Measurements from ENCODE around the gene INPP5A.
"Not testable (repeated sequence)": the region's sequence is repeated elsewhere in the genome, so short reads cannot be mapped to it uniquely, and the experiment has no call there.

INPP5A gene

DNA sequence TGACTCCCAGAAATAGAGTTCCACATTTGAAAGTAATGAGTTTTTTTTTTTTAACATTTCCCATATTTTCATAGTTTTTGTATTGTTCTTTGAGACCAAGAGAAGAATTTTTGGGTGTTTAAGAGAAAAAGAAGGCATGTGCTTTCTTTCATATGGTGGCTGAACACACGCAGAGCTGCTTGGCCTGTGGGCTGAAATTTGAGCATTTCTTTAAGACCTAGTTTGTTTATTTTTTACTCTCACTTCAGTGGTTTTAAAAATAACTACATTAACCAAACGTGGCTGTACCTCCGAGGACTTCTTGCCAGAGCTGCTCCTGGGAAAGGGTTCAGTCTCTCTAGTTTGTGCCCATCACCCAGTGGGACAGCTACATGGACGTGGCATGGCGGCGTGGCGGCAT, 58.3 kb downstream of the INPP5A start:
- no peak for ATAC-seq
- TF ChIP-seq ZC3H10 (CRISPR knock-in tag; IDR thresholded peaks at IDR 0.05) (no peak), CSDC2 (CRISPR knock-in tag; IDR thresholded peaks at IDR 0.05) (no peak), TCF4 (CRISPR knock-in tag; IDR thresholded peaks at IDR 0.05; ENCODE audit: borderline replicate concordance) (no peak), PPARA (CRISPR knock-in tag; IDR thresholded peaks at IDR 0.05; ENCODE audit: borderline replicate concordance) (no peak), POU6F1 (CRISPR knock-in tag; IDR thresholded peaks at IDR 0.05; ENCODE audit: borderline replicate concordance, low read depth) (no peak), ZNF8 (CRISPR knock-in tag; IDR thresholded peaks at IDR 0.05) (no peak), ISL1 (CRISPR knock-in tag; IDR thresholded peaks at IDR 0.05) (no peak), ZFP30 (CRISPR knock-in tag; IDR thresholded peaks at IDR 0.05) (no peak), SNAI2 (CRISPR knock-in tag; IDR thresholded peaks at IDR 0.05) (no peak), RARB (CRISPR knock-in tag; IDR thresholded peaks at IDR 0.05) (no peak), ARNTL (CRISPR knock-in tag; IDR thresholded peaks at IDR 0.05; ENCODE audit: borderline replicate concordance, low read depth) (no peak)
- TF ChIP-seq, protein P1, sequence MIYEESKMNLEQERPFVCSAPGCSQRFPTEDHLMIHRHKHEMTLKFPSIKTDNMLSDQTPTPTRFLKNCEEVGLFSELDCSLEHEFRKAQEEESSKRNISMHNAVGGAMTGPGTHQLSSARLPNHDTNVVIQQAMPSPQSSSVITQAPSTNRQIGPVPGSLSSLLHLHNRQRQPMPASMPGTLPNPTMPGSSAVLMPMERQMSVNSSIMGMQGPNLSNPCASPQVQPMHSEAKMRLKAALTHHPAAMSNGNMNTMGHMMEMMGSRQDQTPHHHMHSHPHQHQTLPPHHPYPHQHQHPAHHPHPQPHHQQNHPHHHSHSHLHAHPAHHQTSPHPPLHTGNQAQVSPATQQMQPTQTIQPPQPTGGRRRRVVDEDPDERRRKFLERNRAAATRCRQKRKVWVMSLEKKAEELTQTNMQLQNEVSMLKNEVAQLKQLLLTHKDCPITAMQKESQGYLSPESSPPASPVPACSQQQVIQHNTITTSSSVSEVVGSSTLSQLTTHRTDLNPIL (CRISPR knock-in tag; IDR thresholded peaks at IDR 0.05; ENCODE audit: low read depth) = no peak

DNA sequence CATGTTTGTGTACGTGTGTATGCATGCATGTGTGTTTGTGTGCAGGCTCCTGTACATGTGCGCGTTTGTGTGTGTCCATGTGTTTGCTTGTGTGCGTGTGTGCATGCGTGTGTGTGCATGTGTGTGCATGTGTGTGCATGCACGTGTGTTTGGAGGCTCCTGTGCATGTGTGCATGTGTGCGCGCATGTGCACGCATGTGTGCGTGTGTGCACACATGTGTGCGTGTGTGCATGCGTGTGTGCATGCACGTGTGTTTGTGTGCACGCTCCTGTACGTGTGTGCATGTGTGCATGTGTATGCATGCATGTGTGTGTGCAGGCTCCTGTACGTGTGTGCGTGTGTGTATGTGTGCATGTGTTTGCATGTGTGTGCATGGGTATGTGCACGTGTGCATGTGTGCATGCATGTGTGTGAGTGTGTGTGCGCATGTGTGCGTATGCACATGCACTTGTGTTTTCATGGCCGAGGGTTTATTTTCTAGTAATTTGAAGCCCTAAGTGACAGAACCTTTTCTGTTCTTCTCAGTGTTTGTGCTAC, 59.2 kb downstream of the INPP5A start:
- no peak for ATAC-seq
- TF ChIP-seq ESRRG (CRISPR knock-in tag; IDR thresholded peaks at IDR 0.05) = no peak

DNA sequence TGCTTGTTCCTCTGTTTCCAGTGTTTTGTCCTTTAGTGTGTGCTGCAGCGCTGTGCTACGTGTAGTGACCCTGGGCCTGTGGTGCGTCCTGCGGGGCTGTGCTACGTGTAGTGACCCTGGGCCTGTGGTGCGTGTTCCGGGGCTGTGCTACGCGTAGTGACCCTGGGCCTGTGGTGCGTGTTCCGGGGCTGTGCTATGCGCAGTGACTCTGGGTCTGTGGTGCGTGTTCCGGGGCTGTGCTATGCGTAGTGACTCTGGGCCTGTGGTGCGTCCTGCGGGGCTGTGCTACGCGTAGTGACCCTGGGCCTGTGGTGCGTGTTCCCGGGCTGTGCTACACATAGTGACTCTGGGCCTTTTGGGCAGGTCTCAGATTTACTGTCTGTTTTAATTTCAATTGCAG, 60.1 kb downstream of the INPP5A start:
- no peak for ATAC-seq
- no peak for TF ChIP-seq ESRRG (CRISPR knock-in tag; IDR thresholded peaks at IDR 0.05)
- no peak for TF ChIP-seq BACH2 (CRISPR knock-in tag; IDR thresholded peaks at IDR 0.05; ENCODE audit: borderline replicate concordance)
- no peak for TF ChIP-seq SNAI2 (CRISPR knock-in tag; IDR thresholded peaks at IDR 0.05)
- no peak for TF ChIP-seq TCF4 (CRISPR knock-in tag; IDR thresholded peaks at IDR 0.05; ENCODE audit: borderline replicate concordance)
- TF ChIP-seq ISL1 (CRISPR knock-in tag; IDR thresholded peaks at IDR 0.05) = no peak
- no peak for TF ChIP-seq ZFP3 (CRISPR knock-in tag; IDR thresholded peaks at IDR 0.05)
- no peak for TF ChIP-seq ZC3H10 (CRISPR knock-in tag; IDR thresholded peaks at IDR 0.05)
- TF ChIP-seq CSDC2 (CRISPR knock-in tag; IDR thresholded peaks at IDR 0.05) = no peak
- no peak for TF ChIP-seq ARNTL (CRISPR knock-in tag; IDR thresholded peaks at IDR 0.05; ENCODE audit: borderline replicate concordance, low read depth)
- no peak for TF ChIP-seq TOX (CRISPR knock-in tag; IDR thresholded peaks at IDR 0.05; ENCODE audit: borderline replicate concordance)
- TF ChIP-seq ZFP30 (CRISPR knock-in tag; IDR thresholded peaks at IDR 0.05) = no peak
- no peak for TF ChIP-seq ZNF8 (CRISPR knock-in tag; IDR thresholded peaks at IDR 0.05)
- TF ChIP-seq POU6F1 (CRISPR knock-in tag; IDR thresholded peaks at IDR 0.05; ENCODE audit: borderline replicate concordance, low read depth) = no peak
- TF ChIP-seq GLIS3 (CRISPR knock-in tag; IDR thresholded peaks at IDR 0.05) = no peak
- no peak for TF ChIP-seq PPARA (CRISPR knock-in tag; IDR thresholded peaks at IDR 0.05; ENCODE audit: borderline replicate concordance)
- TF ChIP-seq, protein P1 (CRISPR knock-in tag; IDR thresholded peaks at IDR 0.05; ENCODE audit: low read depth) = no peak
- TF ChIP-seq, protein P2, sequence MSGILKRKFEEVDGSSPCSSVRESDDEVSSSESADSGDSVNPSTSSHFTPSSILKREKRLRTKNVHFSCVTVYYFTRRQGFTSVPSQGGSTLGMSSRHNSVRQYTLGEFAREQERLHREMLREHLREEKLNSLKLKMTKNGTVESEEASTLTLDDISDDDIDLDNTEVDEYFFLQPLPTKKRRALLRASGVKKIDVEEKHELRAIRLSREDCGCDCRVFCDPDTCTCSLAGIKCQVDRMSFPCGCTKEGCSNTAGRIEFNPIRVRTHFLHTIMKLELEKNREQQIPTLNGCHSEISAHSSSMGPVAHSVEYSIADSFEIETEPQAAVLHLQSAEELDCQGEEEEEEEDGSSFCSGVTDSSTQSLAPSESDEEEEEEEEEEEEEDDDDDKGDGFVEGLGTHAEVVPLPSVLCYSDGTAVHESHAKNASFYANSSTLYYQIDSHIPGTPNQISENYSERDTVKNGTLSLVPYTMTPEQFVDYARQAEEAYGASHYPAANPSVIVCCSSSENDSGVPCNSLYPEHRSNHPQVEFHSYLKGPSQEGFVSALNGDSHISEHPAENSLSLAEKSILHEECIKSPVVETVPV (CRISPR knock-in tag; IDR thresholded peaks at IDR 0.05) = no peak

- not testable (repeated sequence) for ATAC-seq
Observed at GRCh38 chr10:132599023-132599618, 61.5 kb downstream of the INPP5A start.

All from SK-N-SH treated with all-trans-retinoic acid at 6 μM for 48 hours (cell line).